Activated CD4-positive, alpha-beta T cell treated with anti-CD3 and anti-CD28 coated beads for 4 hours (primary cell): ENCODE results near the gene JMJD1C.

Source experiments
- DNase-seq, 2 donors: peaks; one replicate each; pipeline ENCODE4 v3.0.0-alpha.2; 2020

Gene JMJD1C

GRCh38 chr10:63206997-63207811 lies 258.6 kb downstream of the JMJD1C start:
- no peak for DNase-seq

- no peak for DNase-seq
Observed at GRCh38 chr10:63206576-63206975, 259.2 kb downstream of the JMJD1C start.

- DNase-seq = no peak
Observed at GRCh38 chr10:63205421-63205820, 260.4 kb downstream of the JMJD1C start.

- no peak for DNase-seq
Observed at GRCh38 chr10:63204667-63205391, 260.9 kb downstream of the JMJD1C start.

- DNase-seq = no peak
Observed at GRCh38 chr10:63201118-63201517, 264.7 kb downstream of the JMJD1C start.

GRCh38 chr10:63200431-63200830 lies 265.3 kb downstream of the JMJD1C start:
- DNase-seq = no peak

GRCh38 chr10:63199716-63200115 lies 266.1 kb downstream of the JMJD1C start:
- no peak for DNase-seq

- no peak for DNase-seq
Observed at GRCh38 chr10:63197344-63198092, 268.3 kb downstream of the JMJD1C start.

GRCh38 chr10:63192826-63193225 lies 273.0 kb downstream of the JMJD1C start:
- no peak for DNase-seq

GRCh38 chr10:63175534-63175933 lies 290.2 kb downstream of the JMJD1C start:
- DNase-seq = no peak

- no peak for DNase-seq
Observed at GRCh38 chr10:63173468-63174232, 292.1 kb downstream of the JMJD1C start.

- no peak for DNase-seq
Observed at GRCh38 chr10:63171926-63172325, 293.9 kb downstream of the JMJD1C start.

GRCh38 chr10:63171255-63171855 lies 294.4 kb downstream of the JMJD1C start:
- no peak for DNase-seq

GRCh38 chr10:63169624-63170023 lies 296.2 kb downstream of the JMJD1C start:
- DNase-seq = no peak

GRCh38 chr10:63168821-63169462 lies 296.8 kb downstream of the JMJD1C start:
- no peak for DNase-seq

GRCh38 chr10:63166742-63167258 lies 299.0 kb downstream of the JMJD1C start:
- peak in 1 of 2 donors; percentile 32 for DNase-seq

GRCh38 chr10:63165249-63165648 lies 300.5 kb downstream of the JMJD1C start:
- no peak for DNase-seq

GRCh38 chr10:63164166-63164623 lies 301.6 kb downstream of the JMJD1C start:
- DNase-seq = no peak

GRCh38 chr10:63161592-63161991 lies 304.2 kb downstream of the JMJD1C start:
- DNase-seq = no peak

GRCh38 chr10:63157845-63158624 lies 307.7 kb downstream of the JMJD1C start:
- DNase-seq = peak; percentile 48 to 49

GRCh38 chr10:63156236-63156635 lies 309.5 kb downstream of the JMJD1C start:
- no peak for DNase-seq
